GM18873 (cell line): ENCODE results near the gene TFDP1.
"Not testable (repeated sequence)": the region's sequence is repeated elsewhere in the genome, so short reads cannot be mapped to it uniquely, and the experiment has no call there.

Source experiments
- ATAC-seq: cut with Tn5 transposase; IDR thresholded peaks from one replicate; pipeline ENCODE4 v1.9.1; 2021; ENCODE audit warnings: mild to moderate bottlenecking, moderate library complexity, moderate number of reproducible peaks; ENCODE audit not compliant: unreplicated experiment, low FRiP score

Gene TFDP1

DNA sequence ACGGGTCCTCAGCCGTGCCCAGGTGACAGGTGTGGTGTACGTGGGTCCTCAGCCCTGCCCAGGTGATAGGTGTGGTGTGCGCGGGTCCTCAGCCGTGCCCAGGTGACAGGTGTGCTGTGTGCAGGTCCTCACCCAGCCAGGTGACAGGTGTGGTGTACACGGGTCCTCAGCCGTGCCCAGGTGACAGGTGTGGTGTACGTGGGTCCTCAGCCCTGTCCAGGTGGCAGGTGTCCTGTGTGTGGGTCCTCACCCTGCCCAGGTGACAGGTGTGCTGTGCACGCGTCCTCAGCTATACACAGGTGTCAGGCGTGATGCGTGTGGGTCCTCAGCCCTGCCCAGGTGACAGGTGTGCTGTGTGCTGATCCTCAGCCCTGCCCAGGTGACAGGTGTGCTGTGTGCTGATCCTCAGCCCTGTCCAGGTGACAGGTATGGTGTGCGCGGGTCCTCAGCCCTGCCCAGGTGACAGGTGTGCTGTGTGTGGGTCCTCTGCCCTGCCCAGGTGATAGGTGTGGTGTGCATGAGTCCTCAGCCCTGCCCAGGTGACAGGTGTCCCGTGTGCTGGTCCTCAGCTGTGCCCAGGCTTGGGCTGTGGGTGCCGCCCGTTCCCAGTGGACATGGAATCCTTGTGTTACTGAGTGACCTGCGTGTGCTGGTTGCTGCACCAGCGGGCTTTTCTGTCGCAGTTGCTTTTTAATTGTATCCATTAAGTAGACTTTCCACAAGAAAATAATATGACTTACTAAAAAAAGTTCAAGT is 9.7 kb downstream of the TFDP1 start:
- not testable (repeated sequence) for ATAC-seq

DNA sequence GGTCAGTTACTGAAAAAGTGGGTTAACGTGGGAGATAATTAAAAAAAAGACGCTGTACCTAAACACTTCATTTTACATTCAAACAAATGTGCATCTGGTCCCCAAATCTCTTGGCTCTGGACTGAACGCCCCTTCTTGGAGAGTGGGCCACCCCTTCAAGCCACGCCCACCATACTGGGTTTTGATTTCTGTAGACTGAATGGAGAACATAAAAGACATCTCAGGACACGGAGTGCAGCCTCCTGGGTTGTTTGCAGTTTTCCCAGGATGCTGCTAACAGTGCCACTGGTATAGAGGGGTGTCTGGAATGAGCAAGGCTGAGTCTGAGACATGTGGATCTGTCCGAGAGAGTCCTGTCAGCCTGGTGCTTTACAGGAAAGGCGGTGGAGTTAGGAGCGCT is 10.6 kb downstream of the TFDP1 start:
- no peak for ATAC-seq

DNA sequence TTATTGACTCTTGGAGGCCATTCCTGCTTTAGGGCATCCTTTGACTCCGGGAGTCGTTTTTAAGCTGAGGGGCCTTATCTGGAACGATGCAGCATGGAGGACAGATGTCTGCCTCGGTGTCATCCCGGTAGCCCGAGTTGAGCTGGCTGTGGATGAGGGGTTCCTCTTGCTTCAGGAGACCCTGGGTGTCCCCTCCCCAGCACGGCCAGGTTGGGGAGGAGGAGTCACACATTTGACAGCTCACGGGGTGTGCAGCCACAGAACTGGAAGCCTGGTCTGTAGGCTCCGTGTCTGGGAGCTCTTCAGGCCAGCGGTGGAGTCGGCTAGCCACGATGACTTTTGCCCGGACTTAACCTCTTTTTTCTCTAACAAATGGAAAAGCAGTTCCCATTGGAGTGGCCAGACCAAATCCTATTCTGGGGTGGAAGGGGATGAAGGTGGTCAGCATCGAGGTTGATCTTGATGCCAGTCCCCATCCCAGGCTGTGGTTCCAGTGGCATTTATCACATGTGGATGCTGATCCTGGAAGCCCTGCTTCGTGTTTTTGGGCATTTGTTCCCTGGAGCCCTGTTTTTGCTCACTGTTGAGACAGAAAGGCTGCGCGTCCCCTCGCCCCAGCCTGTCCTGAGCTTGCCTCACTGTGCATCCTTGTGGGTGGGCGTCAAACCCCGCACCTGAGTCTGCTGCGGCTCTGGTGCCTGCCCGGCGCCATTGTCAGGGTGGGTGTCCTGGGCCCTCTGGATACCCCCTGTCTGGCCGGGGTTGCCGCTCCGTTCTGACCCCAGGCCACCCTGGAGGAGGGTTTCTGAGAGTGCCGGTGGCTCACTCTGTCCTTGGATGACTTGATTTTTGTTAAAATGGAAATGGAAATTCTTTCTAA is 12.0 kb downstream of the TFDP1 start:
- no peak for ATAC-seq

DNA sequence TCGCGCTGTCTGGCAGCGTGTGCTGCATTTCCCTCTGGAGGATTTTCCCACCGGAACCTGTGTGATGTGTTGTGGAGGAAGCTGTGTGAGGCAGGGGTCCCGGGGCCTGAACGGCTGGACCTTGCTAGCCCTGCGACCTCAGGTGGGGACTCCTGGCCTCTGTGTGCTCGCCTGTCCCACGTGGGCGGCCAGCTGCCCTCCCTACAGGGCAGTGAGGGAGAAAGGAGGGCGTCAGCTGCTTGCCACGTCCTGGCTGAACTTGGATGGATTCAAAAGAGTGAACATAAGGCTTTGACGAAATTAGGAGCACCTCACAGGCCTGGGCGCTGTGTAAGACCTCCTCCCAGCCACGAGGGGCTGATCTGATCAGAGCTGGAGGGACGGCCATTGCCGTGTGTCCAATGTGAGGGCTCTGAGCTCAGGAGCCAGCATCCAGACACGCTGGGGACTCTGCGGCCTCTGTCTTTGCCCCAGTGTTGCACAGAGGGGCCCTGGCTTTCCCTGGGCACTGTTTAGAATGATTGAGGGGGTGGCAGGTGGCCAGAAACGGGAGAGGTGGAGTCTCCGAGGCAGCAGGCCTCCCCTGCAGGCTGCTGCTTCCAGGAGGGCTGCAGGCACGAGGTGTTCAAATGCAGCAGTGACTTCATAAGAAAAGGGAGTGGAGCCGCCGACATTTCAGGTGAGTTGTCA is 13.0 kb downstream of the TFDP1 start:
- no peak for ATAC-seq

DNA sequence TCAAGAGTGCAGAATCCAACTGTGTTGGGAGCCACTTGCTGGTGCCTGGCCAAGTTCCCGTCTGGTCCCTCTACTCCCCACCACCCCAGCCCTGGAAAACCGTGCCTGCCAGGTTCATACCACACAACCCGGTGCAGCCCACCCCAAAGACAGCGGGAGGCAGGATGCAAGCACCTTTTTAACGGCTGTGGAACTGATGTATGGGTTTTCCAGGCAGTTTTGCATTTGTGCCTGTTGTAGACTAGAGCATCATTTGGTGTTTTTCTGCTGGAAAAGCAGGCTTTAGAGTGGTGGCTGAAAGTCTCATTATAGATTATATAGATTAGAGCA is 13.5 kb downstream of the TFDP1 start:
- ATAC-seq, result no peak

DNA sequence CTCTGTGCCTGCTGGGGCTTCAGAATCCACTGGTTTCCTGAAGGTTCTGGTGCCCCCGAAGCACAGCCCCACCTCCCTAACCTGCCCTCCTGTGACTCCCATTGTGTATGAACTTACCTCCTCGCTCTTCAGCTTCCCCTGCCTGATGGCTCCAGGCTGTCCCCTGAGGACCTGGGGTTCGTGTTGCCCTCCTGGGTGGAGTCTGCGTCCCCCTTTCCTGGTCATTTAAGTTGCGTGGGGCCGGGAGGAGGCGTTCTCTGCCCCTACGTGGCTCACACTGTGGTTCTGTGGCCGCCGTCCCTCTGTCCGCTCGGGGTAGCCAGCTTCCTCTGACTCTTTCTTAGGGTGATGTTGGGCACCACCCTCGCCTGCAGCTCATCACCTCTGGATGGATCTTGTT is 13.9 kb downstream of the TFDP1 start:
- ATAC-seq, result no peak

DNA sequence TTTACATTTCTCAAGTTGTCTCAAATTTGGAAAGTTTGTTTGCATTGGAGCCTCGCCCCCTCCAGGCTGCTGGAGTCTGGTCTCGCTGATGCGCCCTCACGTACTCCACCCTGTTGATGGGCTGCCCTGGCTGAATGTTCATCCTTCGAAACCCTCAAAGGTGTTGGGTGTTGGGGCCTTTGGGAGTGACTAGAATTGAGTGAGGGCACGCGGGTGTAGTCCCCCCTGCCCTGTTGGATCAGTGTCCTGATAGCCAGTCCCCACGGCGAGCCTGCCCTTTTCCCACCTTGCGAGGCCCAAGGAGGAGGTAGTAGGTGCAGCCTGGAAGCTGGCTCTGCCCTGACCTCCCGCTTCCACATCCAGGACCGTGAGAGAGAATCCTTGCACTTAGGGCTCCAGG is 14.8 kb downstream of the TFDP1 start:
- no peak for ATAC-seq

DNA sequence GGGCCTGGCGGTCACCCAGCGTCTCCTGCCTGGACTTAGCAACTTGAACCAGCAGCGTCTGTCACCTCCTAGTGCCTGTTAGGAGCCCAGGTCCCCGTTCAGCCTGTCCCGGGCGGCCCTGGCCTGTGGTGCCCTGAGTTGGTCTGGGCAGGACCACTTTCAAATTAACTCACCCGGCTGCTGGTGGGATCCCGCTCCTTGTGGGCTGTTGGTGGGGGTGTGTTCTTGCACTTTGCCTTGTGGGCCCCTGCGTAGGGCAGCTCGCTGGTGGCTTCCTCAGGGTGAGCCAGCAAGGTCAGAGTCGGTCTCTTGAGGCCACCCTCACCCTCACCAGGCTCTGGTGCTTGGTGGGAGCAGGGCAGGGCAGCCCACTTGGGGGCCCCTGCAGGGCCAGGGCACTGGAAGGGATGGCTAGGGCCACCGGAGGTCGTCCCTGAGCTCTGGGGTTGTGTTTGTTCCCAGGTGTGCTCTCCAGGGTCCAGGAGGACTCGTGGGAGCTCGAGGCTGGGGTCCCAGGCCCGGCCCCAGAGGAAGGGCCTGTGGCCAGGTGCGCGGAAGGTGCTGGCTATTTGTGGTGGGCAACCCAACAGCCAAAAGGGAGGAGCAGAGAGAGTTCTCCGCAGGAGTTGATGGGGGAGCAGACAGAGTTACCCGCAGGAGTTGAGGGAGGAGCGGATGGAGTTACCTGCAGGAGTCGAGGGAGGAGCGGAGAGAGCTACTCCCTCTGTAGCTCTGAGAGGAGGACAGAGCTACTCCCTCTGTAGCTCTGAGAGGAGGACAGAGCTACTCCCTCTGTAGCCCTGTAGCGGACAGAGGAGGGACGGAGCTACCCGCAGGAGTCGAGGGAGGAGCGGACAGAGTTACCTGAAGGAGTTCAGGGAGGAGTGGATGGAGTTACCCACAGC is 16.9 kb downstream of the TFDP1 start:
- ATAC-seq, result no peak

DNA sequence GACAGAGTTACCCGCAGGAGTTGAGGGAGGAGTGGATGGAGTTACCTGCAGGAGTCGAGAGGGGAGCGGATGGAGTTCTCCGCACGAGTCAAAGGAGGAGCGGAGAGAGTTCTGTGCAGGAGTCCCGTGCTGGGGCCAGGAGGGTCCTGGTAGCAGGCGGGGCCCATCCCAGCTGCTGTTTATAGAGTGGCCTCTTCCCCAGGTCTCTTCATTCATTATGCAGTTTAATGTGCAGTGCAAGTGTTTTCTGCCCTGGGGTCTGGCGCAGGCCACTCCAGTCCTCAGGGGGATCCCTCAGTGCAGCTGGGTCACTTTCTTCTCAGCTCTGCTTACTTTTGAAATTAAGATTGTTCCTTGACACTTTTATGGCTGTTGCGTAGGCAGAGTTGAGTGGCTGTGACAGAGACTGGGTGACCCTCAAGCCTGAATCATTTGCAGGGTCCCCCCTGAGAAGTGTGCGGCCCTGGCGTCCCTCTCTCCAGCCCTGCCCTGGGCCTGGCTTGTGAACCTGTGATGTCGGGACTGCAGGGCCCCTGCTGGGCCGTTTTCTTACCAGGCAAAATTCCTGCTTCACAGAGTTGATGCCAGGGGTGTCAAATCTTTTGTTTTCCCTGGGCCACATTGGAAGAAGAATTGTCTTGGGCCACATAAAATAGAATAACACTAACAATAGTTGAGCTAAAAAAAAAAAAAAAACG is 17.9 kb downstream of the TFDP1 start:
- ATAC-seq, result no peak

DNA sequence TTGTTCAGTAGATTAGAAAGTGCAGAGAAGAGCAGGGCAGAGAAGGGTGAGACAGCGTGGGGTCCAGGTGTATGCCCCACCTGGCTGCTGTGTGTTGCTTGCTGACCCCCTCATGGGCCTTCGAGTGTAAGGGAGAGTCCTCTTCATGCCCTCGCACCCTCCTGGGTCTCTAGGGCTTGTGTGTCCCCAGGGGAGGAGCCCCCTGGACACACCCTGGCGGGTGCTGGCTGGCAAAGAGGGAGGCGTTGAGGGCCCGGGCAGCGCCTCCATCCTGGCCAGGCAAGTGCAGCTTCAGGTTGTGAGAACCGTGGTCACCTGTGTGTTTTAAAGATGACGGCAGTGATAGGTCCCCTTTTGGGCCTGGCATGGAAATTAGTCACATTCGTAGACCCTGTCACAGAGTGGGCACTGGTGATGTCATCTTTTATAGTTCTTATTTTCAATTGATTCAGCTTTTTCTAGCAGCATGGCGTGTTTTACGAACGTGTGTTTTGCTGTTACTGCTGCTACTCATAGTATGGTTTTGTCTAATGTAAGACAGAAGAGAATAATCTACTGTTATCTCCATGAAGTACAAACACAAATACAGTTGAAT is 18.7 kb downstream of the TFDP1 start:
- ATAC-seq, result no peak

DNA sequence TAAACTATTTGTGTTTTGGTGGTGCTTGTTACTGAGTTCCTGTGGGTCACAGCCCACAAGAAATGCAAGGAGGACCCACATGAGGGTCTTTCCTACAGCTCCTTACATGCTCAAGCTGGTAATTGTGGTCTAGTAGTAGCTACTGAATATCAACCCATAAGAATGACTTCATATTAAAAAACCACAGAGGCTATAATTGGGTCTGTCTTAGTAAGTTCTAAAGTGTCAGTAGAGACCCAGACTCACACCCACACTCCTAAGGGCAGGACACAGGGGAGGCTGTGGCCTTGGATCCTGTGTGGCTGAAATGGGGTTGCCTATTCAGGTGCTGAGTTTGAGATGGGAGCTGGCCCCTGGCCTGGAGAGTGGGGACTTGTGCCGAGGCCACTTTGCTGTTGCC is 19.6 kb downstream of the TFDP1 start:
- ATAC-seq, result no peak

DNA sequence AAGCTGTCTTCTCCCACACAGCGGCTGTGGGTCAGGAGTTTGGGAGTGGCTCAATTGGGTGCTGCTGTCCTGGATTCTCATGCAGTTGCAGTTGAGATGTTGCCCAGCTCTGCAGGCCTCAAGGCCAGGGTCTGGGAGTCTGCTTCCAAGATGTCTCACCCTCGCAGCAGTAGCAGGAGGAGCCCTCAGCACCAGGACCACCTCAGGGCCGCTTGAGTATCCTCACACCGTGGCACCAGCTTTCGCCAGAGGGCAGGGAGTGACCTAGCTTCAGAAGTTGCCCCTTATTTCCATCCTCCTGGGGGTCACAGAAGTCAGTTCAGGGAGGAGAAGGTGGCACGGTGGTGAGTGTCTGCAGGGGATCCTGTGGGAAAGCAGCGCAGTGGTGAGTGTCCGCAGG is 20.9 kb downstream of the TFDP1 start:
- ATAC-seq, result no peak

DNA sequence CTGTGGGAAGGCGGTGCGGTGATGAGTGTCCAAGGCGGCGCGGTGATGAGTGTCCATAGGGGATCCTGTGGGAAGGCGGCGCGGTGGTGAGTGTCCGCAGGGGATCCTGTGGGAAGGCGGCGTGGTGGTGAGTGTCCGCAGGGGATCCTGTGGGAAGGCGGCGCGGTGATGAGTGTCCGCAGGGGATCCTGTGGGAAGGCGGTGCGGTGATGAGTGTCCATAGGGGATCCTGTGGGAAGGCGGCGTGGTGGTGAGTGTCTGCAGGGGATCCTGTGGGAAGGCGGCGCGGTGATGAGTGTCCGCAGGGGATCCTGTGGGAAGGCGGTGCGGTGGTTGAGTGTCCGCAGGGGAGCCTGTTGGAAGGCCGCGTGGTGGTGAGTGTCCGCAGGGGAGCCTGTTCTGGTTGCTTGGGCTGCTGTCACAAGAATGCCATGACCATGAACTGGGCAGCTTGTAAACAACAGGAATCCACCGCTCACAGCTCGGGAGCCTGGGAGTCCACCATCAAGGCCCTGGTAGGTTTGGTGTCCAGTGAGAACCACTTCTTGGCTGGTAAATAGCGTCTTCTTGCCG is 21.4 kb downstream of the TFDP1 start:
- no peak for ATAC-seq

DNA sequence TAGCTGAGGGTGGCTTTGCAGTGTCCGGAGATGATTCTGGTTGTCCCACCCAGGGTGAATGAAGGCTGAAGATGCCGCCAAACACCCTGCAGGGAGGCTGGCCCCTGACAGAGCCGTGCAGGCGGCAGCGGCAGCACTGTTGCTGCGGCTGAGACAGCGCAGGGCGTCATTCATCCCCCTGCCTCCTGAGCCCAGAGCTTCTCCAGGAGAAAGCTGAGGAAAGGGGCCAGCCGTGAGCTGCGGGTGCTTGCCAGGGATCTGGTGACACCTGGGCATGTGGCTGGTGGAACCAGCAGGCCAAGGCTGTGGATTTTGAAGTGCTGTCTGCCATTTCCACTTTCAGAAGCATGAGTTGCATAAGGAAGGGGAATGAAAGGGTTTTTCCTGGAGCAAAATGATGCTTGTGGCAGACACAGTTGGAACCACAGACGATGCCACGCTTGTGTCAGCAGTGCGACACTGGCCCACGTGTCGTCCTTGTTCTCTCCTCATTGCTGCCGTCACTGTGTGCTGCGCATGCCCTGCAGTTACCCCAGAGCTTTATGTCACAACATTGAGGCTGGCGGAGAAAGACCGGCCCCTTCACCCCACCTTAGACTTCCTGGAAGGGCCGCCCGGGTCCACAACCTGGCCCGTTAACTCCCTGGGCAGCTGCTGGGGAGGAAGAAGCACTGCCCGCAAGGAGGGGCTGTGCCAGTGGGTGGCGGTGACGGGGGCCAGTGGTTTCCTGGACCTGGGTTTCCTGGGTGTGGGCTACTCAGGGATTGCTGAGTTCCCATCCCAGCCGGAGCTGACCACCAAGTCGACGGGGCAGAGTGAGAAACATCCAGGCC is 22.7 kb downstream of the TFDP1 start:
- ATAC-seq, result no peak

DNA sequence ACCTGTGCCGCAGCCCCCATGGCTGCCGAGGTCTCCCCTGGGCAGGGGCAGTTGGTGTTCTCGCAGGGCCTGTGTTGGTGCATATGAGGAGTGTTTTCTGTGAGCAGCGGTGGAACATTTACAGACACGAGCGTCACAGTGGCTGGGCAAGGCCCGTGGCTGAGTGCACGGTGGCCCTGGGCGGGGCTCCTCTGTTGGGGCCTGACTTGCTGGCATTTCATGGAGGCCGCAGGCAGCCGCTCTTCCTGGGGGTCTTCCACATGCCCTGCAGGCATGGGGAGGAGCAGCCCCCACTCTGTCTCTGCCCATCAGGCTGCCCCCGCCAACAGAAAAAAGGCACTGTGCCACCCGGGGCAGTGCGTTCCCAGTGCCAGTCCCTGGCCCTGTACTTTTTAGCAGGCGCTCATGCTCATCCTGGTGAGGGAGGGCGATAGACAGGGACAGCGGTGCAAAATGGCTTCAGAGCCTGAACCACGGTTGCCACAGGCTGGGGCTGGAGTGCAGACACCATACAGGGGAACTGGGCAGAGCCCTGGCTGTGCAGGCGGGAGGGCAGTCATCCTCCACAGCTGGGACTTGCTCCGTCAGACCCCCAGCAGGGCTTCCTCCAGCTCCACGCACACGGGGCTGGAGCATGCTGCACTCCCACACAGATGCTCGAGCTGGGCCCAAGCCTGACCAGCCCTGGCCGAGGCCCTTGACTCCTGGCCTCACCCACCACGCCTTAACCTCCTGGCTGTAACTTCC is 23.5 kb downstream of the TFDP1 start:
- no peak for ATAC-seq

DNA sequence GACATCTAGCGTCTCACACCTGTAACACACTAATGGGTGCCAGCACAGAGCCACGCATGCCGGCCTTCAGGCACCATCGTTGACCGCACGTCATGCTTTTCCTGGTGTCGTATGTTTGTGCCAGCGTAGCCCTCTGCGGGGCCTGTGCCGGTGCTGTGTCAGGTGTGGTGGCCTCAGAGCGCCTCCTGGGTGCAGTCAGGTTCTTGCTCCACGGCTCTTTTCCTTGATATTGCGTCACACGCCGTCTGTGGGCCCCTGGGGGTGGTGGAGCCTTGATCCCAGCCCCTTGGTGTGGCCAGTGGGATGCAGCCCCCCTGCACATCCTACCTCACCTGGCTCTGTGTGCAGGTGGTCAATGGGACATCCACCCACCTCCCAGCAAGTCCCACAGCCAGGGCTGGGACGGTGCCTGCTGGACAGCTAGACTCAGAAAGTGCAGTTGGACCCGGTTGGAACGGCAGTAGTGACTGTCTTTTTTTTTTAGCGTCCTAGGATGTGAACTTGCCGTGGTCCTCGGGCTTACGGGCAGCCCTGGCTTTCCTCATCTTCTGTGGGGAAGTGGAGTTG is 24.5 kb downstream of the TFDP1 start:
- ATAC-seq, result no peak

DNA sequence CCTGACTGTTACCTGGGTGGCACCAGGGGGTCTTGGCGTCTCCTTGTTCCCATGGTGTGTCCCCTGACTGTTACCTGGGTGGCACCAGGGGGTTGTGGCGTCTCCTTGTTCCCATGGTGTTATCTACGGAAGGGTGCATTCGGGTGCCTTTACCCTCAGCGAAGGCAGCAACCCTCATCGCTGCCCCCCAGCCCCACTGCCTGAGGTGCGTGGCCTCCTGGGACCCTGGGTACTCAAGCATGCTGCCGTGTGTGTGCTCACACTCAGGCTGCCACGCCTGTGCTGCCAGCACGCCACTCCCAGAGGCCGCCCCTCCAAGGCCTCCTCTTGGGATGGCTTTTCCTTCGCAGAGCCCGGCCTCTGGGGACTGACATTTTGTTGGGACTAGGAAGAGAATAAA is 25.1 kb downstream of the TFDP1 start:
- no peak for ATAC-seq
